TTC549 (cell line): ENCODE results near the gene DGLUCY.
"Not testable (repeated sequence)": the region's sequence is repeated elsewhere in the genome, so short reads cannot be mapped to it uniquely, and the experiment has no call there.

Source experiments
- FAIRE-seq: peaks from 2 replicates; lab custom pipeline; 2012; peaks lifted over from hg19 to GRCh38; lab: Jason Lieb, UNC

Gene DGLUCY

GRCh38 chr14:91113829-91114078 is at the start of gene DGLUCY:
DGLUCY (plus strand) TSS chr14:91114073; CDS start chr14:91160295, 46,222 bp downstream.
- no peak for FAIRE-seq

- no peak for FAIRE-seq
Measured at GRCh38 chr14:91065266-91065665, 48.6 kb upstream of the DGLUCY start.

GRCh38 chr14:91067186-91067585 is 46.7 kb upstream of the DGLUCY start:
- no peak for FAIRE-seq

- no peak for FAIRE-seq
Measured at GRCh38 chr14:91068642-91069041, 45.2 kb upstream of the DGLUCY start.

- FAIRE-seq: no peak
Measured at GRCh38 chr14:91070572-91070971, 43.3 kb upstream of the DGLUCY start.

- no peak for FAIRE-seq
Measured at GRCh38 chr14:91075553-91075952, 38.3 kb upstream of the DGLUCY start.

GRCh38 chr14:91078095-91078737 is 35.7 kb upstream of the DGLUCY start:
- FAIRE-seq: no peak

- no peak for FAIRE-seq
Measured at GRCh38 chr14:91080071-91080470, 33.8 kb upstream of the DGLUCY start.

GRCh38 chr14:91082282-91082681 is 31.6 kb upstream of the DGLUCY start:
- no peak for FAIRE-seq

- no peak for FAIRE-seq
Measured at GRCh38 chr14:91084516-91084915, 29.4 kb upstream of the DGLUCY start.

- not testable (repeated sequence) for FAIRE-seq
Measured at GRCh38 chr14:91087470-91087869, 26.4 kb upstream of the DGLUCY start.

- no peak for FAIRE-seq
Measured at GRCh38 chr14:91088585-91089235, 25.2 kb upstream of the DGLUCY start.

GRCh38 chr14:91089958-91090535 is 23.8 kb upstream of the DGLUCY start:
- no peak for FAIRE-seq

- no peak for FAIRE-seq
Measured at GRCh38 chr14:91090743-91091142, 23.1 kb upstream of the DGLUCY start.

GRCh38 chr14:91092073-91092472 is 21.8 kb upstream of the DGLUCY start:
- no peak for FAIRE-seq

- not testable (repeated sequence) for FAIRE-seq
Measured at GRCh38 chr14:91093743-91094472, 20.0 kb upstream of the DGLUCY start.

- no peak for FAIRE-seq
Measured at GRCh38 chr14:91094772-91095171, 19.1 kb upstream of the DGLUCY start.

GRCh38 chr14:91095178-91095577 is 18.7 kb upstream of the DGLUCY start:
- no peak for FAIRE-seq

- FAIRE-seq: not testable (repeated sequence)
Measured at GRCh38 chr14:91097657-91098056, 16.2 kb upstream of the DGLUCY start.

GRCh38 chr14:91098591-91098990 is 15.3 kb upstream of the DGLUCY start:
- no peak for FAIRE-seq

GRCh38 chr14:91100102-91100501 is 13.8 kb upstream of the DGLUCY start:
- no peak for FAIRE-seq

- FAIRE-seq: no peak
Measured at GRCh38 chr14:91103116-91103515, 10.8 kb upstream of the DGLUCY start.

- FAIRE-seq: no peak
Measured at GRCh38 chr14:91108941-91109611, 4.8 kb upstream of the DGLUCY start.
